ENCODE data around the gene ELP5. TPM values are rescaled to one million over a fixed set of nuclear protein-coding genes. Genes with fewer than 3 reads are reported as not detected.

ELP5 gene
- total RNA-seq, 1 donor from 2014 or later = 36.9 TPM

DNA sequence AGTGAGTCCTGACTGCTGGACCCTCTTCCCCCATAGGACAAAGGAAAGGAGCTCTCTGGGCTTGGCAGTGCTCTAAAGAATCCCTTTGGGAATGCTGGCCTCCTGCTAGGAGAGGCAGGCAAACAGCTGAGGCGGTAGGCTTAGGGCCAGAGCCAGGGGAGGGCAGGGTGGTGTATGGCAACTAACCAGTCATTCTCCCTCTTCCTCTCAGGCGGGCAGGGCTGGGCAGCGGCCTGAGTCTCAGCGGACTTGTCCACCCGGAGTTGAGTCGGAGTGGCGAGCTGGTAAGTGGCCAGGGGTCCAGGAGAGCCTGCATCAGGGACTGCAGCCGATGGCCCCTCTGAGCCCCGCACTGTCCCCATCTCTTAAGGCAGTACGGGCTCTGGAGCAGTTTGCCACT, 27.9 kb upstream of the ELP5 start:
- Mint-ChIP-seq H3K36me3 (ENCODE audit: low read depth, unreplicated experiment) (peaks cover 35% of the 10 kb centered on the region), H3K27ac (ENCODE audit: unreplicated experiment) (peak overlapping the region; percentile 19)

DNA sequence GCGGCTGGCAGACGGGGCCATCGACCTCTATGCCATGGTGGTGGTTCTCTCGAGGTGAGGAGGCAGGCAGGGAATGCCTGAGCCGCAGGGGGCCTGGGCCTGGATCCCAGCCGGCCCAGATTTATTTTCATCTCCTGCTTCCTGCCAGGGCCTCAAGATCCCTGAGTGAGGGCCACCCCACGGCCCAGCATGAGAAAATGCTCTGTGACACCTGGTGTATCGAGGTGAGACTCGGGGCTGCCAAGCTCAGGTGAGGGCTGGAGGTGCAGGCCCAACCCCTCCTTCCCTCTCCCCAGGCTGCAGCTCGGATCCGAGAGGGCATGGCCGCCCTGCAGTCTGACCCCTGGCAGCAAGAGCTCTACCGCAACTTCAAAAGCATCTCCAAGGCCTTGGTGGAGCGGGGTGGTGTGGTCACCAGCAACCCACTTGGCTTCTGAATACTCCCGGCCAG, 27.3 kb upstream of the ELP5 start:
- Mint-ChIP-seq H3K27ac (ENCODE audit: unreplicated experiment) (no peak overlapping the region), H3K9me3 (ENCODE audit: unreplicated experiment) (no peaks in the 10 kb centered on the region), H3K4me1 (ENCODE audit: unreplicated experiment) (peaks cover 15% of the 10 kb centered on the region), H3K4me3 (ENCODE audit: unreplicated experiment) (no peak overlapping the region), H3K27me3 (ENCODE audit: unreplicated experiment) (peaks cover 24% of the 10 kb centered on the region), H3K36me3 (ENCODE audit: low read depth, unreplicated experiment) (peaks cover 40% of the 10 kb centered on the region)
- no peak for DNase-seq (ENCODE audit: low spot score)
- TF ChIP-seq CTCF (IDR thresholded peaks at IDR 0.05; ENCODE audit: unreplicated experiment) = no peak

More for the DNA sequence above, 27.9 kb upstream of the ELP5 start:
- peaks cover 28% of the 10 kb centered on the region for H3K27me3 Mint-ChIP-seq (ENCODE audit: unreplicated experiment)
- H3K9me3 Mint-ChIP-seq (ENCODE audit: unreplicated experiment) = no peaks in the 10 kb centered on the region
- TF ChIP-seq CTCF (IDR thresholded peaks at IDR 0.05; ENCODE audit: unreplicated experiment) = no peak
- H3K4me1 Mint-ChIP-seq (ENCODE audit: unreplicated experiment) = peaks cover 19% of the 10 kb centered on the region
- peak overlapping the region; percentile 73 for H3K4me3 Mint-ChIP-seq (ENCODE audit: unreplicated experiment)
- no peak for DNase-seq (ENCODE audit: low spot score)

DNA sequence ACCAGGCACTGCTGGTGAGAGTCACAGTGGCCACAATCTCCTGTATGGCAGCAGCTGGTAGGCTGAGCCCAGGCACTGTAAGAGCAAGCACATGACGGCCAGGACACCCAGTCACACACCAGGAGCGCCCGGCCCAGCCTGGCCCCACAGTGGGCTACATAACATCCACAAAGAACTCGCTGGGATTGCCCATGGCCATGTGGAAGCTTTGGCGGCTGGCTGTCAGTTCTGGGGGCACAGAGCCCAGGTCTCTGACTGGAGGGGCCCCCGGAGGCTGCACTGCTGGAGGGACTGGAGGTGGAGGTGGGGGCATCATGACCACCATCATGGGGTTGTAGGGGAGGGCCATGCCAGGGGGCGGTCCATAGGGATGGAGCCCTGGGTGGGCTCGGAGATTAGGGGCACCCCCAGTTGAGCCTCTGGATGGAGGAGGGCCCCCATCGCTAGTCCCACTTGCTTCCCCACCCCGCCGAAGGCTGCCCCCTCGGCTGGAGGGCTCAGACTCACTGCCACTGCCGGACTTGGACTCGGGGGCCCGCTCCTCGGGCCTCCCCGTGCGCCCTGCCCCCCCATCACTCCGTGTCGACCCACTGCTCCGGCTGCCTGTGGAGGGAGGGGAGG, 26.2 kb upstream of the ELP5 start:
- Mint-ChIP-seq H3K36me3 (ENCODE audit: low read depth, unreplicated experiment) (peaks cover 47% of the 10 kb centered on the region), H3K4me1 (ENCODE audit: unreplicated experiment) (peaks cover 7% of the 10 kb centered on the region), H3K4me3 (ENCODE audit: unreplicated experiment) (no peak overlapping the region), H3K27ac (ENCODE audit: unreplicated experiment) (no peak overlapping the region), H3K9me3 (ENCODE audit: unreplicated experiment) (no peaks in the 10 kb centered on the region), H3K27me3 (ENCODE audit: unreplicated experiment) (peaks cover 25% of the 10 kb centered on the region)
- no peak for TF ChIP-seq CTCF (IDR thresholded peaks at IDR 0.05; ENCODE audit: unreplicated experiment)
- no peak for DNase-seq (ENCODE audit: low spot score)

DNA sequence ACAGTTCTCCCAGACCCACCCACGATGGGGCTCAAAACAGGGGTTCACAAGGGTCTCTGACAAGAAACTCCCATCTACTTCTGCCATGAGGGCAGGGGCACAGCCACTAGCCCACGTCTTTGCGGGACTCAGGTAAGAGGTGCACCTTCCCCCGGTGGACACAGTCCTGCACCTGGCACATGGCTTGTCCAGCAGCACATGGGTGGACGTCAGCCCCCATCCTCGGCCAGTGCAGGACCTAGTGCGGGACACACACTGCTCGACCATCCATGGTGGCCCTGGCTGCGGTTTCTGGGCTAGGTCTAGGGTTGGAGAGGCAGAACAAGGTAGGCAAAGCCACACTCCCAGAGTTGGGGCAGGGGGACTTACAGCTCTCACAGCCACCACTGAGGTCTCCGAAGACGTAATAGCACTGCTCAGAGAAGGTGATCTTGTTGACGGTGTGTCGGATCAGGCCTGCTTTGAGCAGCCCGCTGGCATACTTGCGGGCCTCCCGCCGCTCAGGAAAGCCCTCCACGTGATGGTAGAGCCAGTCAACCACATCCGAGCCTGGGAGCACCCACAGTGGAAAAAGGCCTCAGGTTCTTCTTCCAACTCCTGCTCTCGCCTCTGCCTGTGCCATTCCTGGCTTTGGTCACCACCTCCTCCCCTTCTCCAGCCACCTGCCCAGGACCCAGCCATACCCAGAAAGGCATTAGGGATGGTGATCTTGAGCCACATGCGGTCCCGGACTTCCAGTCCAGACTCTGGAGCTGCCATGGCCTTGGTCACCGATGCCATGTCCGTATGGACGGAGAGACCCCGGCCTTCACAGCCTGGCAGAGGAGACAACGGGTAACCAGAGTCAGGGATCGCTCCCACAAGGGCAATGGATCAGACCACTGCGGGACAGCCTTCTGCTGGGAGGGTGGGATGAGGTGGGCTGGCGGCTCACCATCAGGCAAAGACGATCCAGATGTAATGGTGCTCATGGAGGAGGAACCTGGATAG, 25.0 kb upstream of the ELP5 start:
- Mint-ChIP-seq H3K9me3 (ENCODE audit: unreplicated experiment) (no peaks in the 10 kb centered on the region), H3K4me1 (ENCODE audit: unreplicated experiment) (peaks cover 5% of the 10 kb centered on the region), H3K4me3 (ENCODE audit: unreplicated experiment) (no peak overlapping the region), H3K27me3 (ENCODE audit: unreplicated experiment) (peaks cover 22% of the 10 kb centered on the region), H3K36me3 (ENCODE audit: low read depth, unreplicated experiment) (peaks cover 41% of the 10 kb centered on the region), H3K27ac (ENCODE audit: unreplicated experiment) (no peak overlapping the region)
- TF ChIP-seq CTCF (IDR thresholded peaks at IDR 0.05; ENCODE audit: unreplicated experiment) = no peak
- no peak for DNase-seq (ENCODE audit: low spot score)
